SU-DHL-6 (cell line): ENCODE measurements around the gene SPN.

Experiments
- H2AFZ ChIP-seq: fragments of 200-600 bp; sonication (generic); 2 replicates; pipeline ENCODE4 v1.6.1; 2014; ENCODE audit warnings: low read depth, mild to moderate bottlenecking, moderate library complexity, mixed read lengths, antibody characterized with exemption, low read length; ENCODE audit not compliant: severe bottlenecking
- H3F3A ChIP-seq: fragments of 200-600 bp; shearing (Covaris generic); 2 replicates; pipeline ENCODE4 v1.6.0; 2016; ENCODE audit warnings: antibody characterized with exemption, mild to moderate bottlenecking; ENCODE audit not compliant: insufficient read depth
- H3K27ac ChIP-seq: fragments of 200-600 bp; sonication (generic); 2 replicates; pipeline ENCODE4 v1.5.1; 2016; ENCODE audit warnings: low read depth, mild to moderate bottlenecking, low read length, moderate library complexity, mixed read lengths
- H3K27me3 ChIP-seq: fragments of 200-600 bp; sonication (generic), shearing (Covaris generic); 2 replicates; pipeline ENCODE4 v1.6.0; 2014; ENCODE audit warnings: mild to moderate bottlenecking, low read length
- H3K36me3 ChIP-seq: fragments of 200-600 bp; sonication (generic); 2 replicates; pipeline ENCODE4 v1.6.1; 2014; ENCODE audit warnings: mild to moderate bottlenecking, low read length, mixed read lengths
- H3K4me2 ChIP-seq: fragments of 300-600, 200-600 bp; shearing (Covaris generic), sonication (generic); 2 replicates; pipeline ENCODE4 v1.6.0; 2014; ENCODE audit warnings: low read length, low read depth, mild to moderate bottlenecking; ENCODE audit not compliant: poor library complexity, severe bottlenecking
- H3K4me3 ChIP-seq: fragments of 200-600 bp; sonication (generic); 2 replicates; pipeline ENCODE4 v1.5.1; 2014; ENCODE audit warnings: antibody characterized with exemption, low read length, mild to moderate bottlenecking, mixed read lengths; ENCODE audit not compliant: insufficient read depth, poor library complexity, severe bottlenecking
- H3K79me2 ChIP-seq: fragments of 200-600 bp; sonication (generic); 2 replicates; pipeline ENCODE4 v1.6.1; 2014; ENCODE audit warnings: mild to moderate bottlenecking, low read length, moderate library complexity; ENCODE audit not compliant: insufficient read depth
- H3K9ac ChIP-seq: fragments of 200-600 bp; sonication (generic); 2 replicates; pipeline ENCODE4 v1.7.0; 2014; ENCODE audit warnings: mild to moderate bottlenecking, low read length
- H3K9me2 ChIP-seq: fragments of 200-600 bp; sonication (generic); replicated peaks from 2 replicates; pipeline ENCODE4 v1.6.1; 2014; ENCODE audit warnings: low read length; ENCODE audit not compliant: insufficient read depth
- H3K9me3 ChIP-seq: fragments of 200-600 bp; sonication (generic); 2 replicates; pipeline ENCODE4 v1.6.1; 2014; ENCODE audit warnings: low read length, mixed read lengths; ENCODE audit not compliant: insufficient read depth
- H4K20me1 ChIP-seq: fragments of 200-600 bp; sonication (generic); 2 replicates; pipeline ENCODE4 v1.6.1; 2014; ENCODE audit warnings: low read depth, mild to moderate bottlenecking, antibody characterized with exemption, low read length, moderate library complexity, mixed read lengths
- CTCF ChIP-seq: fragments of 200-600 bp; sonication (generic); IDR thresholded peaks from one replicate; pipeline ENCODE4 v1.5.1; 2017; ENCODE audit warnings: antibody characterized with exemption, mild to moderate bottlenecking, low read length, moderate library complexity; ENCODE audit not compliant: insufficient read depth, poor library complexity, severe bottlenecking
- EZH2phosphoT487 ChIP-seq: fragments of 200-600 bp; sonication (generic), shearing (Covaris generic); conservative IDR thresholded peaks from 2 replicates; pipeline ENCODE4 v1.6.1; 2018; ENCODE audit warnings: mild to moderate bottlenecking, antibody characterized with exemption, low read length, moderate library complexity, mixed read lengths

The SPN gene

GRCh38 chr16:29714972-29715371 is 51.9 kb downstream of the SPN start:
- H3F3A ChIP-seq: no peaks in the 10 kb centered on the region
- no peak for TF ChIP-seq EZH2phosphoT487
- TF ChIP-seq CTCF: no peak
- no peak overlapping the region for H3K4me2 ChIP-seq
- no peaks in the 10 kb centered on the region for H4K20me1 ChIP-seq
- no peaks in the 10 kb centered on the region for H3K27me3 ChIP-seq
- no peaks in the 10 kb centered on the region for H3K9me2 ChIP-seq
- no peaks in the 10 kb centered on the region for H3K9me3 ChIP-seq
- H3K79me2 ChIP-seq: no peaks in the 10 kb centered on the region
- H3K9ac ChIP-seq: no peak overlapping the region
- no peak overlapping the region for H3K27ac ChIP-seq
- no peak overlapping the region for H3K4me3 ChIP-seq
- no peaks in the 10 kb centered on the region for H3K36me3 ChIP-seq
- no peak overlapping the region for H2AFZ ChIP-seq

GRCh38 chr16:29717113-29717512 is 54.1 kb downstream of the SPN start:
- no peak overlapping the region for H3K4me3 ChIP-seq
- TF ChIP-seq EZH2phosphoT487: no peak
- TF ChIP-seq CTCF: no peak
- H3K27me3 ChIP-seq: no peaks in the 10 kb centered on the region
- no peak overlapping the region for H3K9ac ChIP-seq
- no peaks in the 10 kb centered on the region for H3K36me3 ChIP-seq
- H3F3A ChIP-seq: no peaks in the 10 kb centered on the region
- no peaks in the 10 kb centered on the region for H4K20me1 ChIP-seq
- no peak overlapping the region for H2AFZ ChIP-seq
- H3K9me3 ChIP-seq: no peaks in the 10 kb centered on the region
- H3K27ac ChIP-seq: no peak overlapping the region
- no peaks in the 10 kb centered on the region for H3K9me2 ChIP-seq
- H3K4me2 ChIP-seq: no peak overlapping the region
- H3K79me2 ChIP-seq: no peaks in the 10 kb centered on the region

- no peaks in the 10 kb centered on the region for H3K9me3 ChIP-seq
- no peak for TF ChIP-seq EZH2phosphoT487
- TF ChIP-seq CTCF: no peak
- H4K20me1 ChIP-seq: no peaks in the 10 kb centered on the region
- no peak overlapping the region for H3K9ac ChIP-seq
- no peaks in the 10 kb centered on the region for H3F3A ChIP-seq
- no peaks in the 10 kb centered on the region for H3K79me2 ChIP-seq
- H3K27me3 ChIP-seq: no peaks in the 10 kb centered on the region
- no peak overlapping the region for H3K4me3 ChIP-seq
- H3K4me2 ChIP-seq: no peak overlapping the region
- H3K27ac ChIP-seq: no peak overlapping the region
- no peak overlapping the region for H2AFZ ChIP-seq
- no peaks in the 10 kb centered on the region for H3K9me2 ChIP-seq
- no peaks in the 10 kb centered on the region for H3K36me3 ChIP-seq
Measured at GRCh38 chr16:29719063-29719462, 56.0 kb downstream of the SPN start.
